Glutamatergic neuron (in vitro differentiated cells): ENCODE data around the gene KRTAP23-1. TPM values are rescaled to one million over a fixed set of nuclear protein-coding genes. Genes with fewer than 3 reads are reported as not detected.

ENCODE experiments used
- DNase-seq: peaks from one replicate; pipeline ENCODE4 v3.0.0; 2022
- H3K27ac Mint-ChIP-seq: one replicate; pipeline ENCODE4 v1.8.0; 2020; ENCODE audit warnings: mild to moderate bottlenecking, mixed read lengths, inconsistent platforms; ENCODE audit not compliant: unreplicated experiment
- H3K27me3 Mint-ChIP-seq: one replicate; pipeline ENCODE4 v1.8.0; 2020; ENCODE audit warnings: mild to moderate bottlenecking, moderate library complexity, mixed read lengths, inconsistent platforms; ENCODE audit not compliant: unreplicated experiment
- H3K36me3 Mint-ChIP-seq: one replicate; pipeline ENCODE4 v1.8.0; 2020; ENCODE audit warnings: mild to moderate bottlenecking, mixed read lengths, inconsistent platforms; ENCODE audit not compliant: unreplicated experiment
- H3K4me1 Mint-ChIP-seq: one replicate; pipeline ENCODE4 v1.8.0; 2020; ENCODE audit warnings: mild to moderate bottlenecking, low read depth, mixed read lengths, inconsistent platforms; ENCODE audit not compliant: unreplicated experiment
- H3K4me3 Mint-ChIP-seq: one replicate; pipeline ENCODE4 v1.8.0; 2020; ENCODE audit warnings: mild to moderate bottlenecking, mixed read lengths, inconsistent platforms; ENCODE audit not compliant: unreplicated experiment
- H3K9me3 Mint-ChIP-seq: one replicate; pipeline ENCODE4 v1.8.0; 2020; ENCODE audit warnings: mild to moderate bottlenecking, moderate library complexity, mixed read lengths, inconsistent platforms; ENCODE audit not compliant: unreplicated experiment
- CTCF ChIP-seq: fragments of 200-600 bp; sonication (generic); IDR thresholded peaks from one replicate; pipeline ENCODE4 v1.5.0; 2021; ENCODE audit not compliant: partially characterized antibody, unreplicated experiment
- microRNA-seq: library from miRNA; unstranded; fragments of <30 nt; microRNA quantifications from one replicate; pipeline ENCODE4, GENCODE V29; 2020; ENCODE audit not compliant: unreplicated experiment
- total RNA-seq: library from RNA; stranded (reverse); fragmentation: NEBNext Ultra II Directional; extraction: Animal tissue kit (Norgen Biotek cat#: 25700); gene quantifications from one replicate; pipeline ENCODE4 v1.2.1, GENCODE V29; 2021; ENCODE audit not compliant: unreplicated experiment

The KRTAP23-1 gene
- total RNA-seq, 1 donor from 2014 or later = not detected

GRCh38 chr21:30315701-30316100 lies 32.7 kb downstream of the KRTAP23-1 start:
- Mint-ChIP-seq H3K36me3 (no peaks in the 10 kb centered on the region), H3K4me3 (no peak overlapping the region), H3K4me1 (no peaks in the 10 kb centered on the region), H3K9me3 (no peaks in the 10 kb centered on the region), H3K27ac (no peak overlapping the region), H3K27me3 (no peaks in the 10 kb centered on the region)
- TF ChIP-seq CTCF = no peak
- no peak for DNase-seq

- Mint-ChIP-seq H3K4me3 (no peak overlapping the region), H3K36me3 (no peaks in the 10 kb centered on the region), H3K27me3 (no peaks in the 10 kb centered on the region), H3K9me3 (no peaks in the 10 kb centered on the region), H3K27ac (no peak overlapping the region), H3K4me1 (no peaks in the 10 kb centered on the region)
- no peak for TF ChIP-seq CTCF
- no peak for DNase-seq
Observed at GRCh38 chr21:30306884-30307283, 41.5 kb downstream of the KRTAP23-1 start.

GRCh38 chr21:30305136-30305535 lies 43.3 kb downstream of the KRTAP23-1 start:
- DNase-seq = no peak
- no peak overlapping the region for H3K4me3 Mint-ChIP-seq
- no peaks in the 10 kb centered on the region for H3K27me3 Mint-ChIP-seq
- no peak overlapping the region for H3K27ac Mint-ChIP-seq
- H3K36me3 Mint-ChIP-seq = no peaks in the 10 kb centered on the region
- no peak for TF ChIP-seq CTCF
- no peaks in the 10 kb centered on the region for H3K9me3 Mint-ChIP-seq
- no peaks in the 10 kb centered on the region for H3K4me1 Mint-ChIP-seq

Small RNAs within 50 kb of the gene (microRNA-seq; reads per million reads assigned to microRNA genes)
- not detected for gene MIR4327

Other genes starting within 250 kb of the KRTAP23-1 start
- not detected for gene CLDN17, start 181.8 kb downstream of the KRTAP23-1 start, total RNA-seq
- not detected for gene CLDN8, start 132.5 kb downstream of the KRTAP23-1 start, total RNA-seq
- not detected for gene KRTAP24-1, start 65.7 kb downstream of the KRTAP23-1 start, total RNA-seq
- not detected for gene KRTAP25-1, start 59.1 kb downstream of the KRTAP23-1 start, total RNA-seq
- gene KRTAP26-1, start 28.3 kb downstream of the KRTAP23-1 start, total RNA-seq = not detected
- not detected for gene KRTAP27-1, start 10.9 kb downstream of the KRTAP23-1 start, total RNA-seq
- gene KRTAP13-2, start 23.7 kb upstream of the KRTAP23-1 start, total RNA-seq = not detected
- gene KRTAP13-1, start 47.4 kb upstream of the KRTAP23-1 start, total RNA-seq = not detected
- gene KRTAP13-3, start 77.3 kb upstream of the KRTAP23-1 start, total RNA-seq = not detected
- gene KRTAP13-4, start 81.6 kb upstream of the KRTAP23-1 start, total RNA-seq = not detected
- not detected for gene KRTAP15-1, start 91.7 kb upstream of the KRTAP23-1 start, total RNA-seq
- gene KRTAP19-1, start 131.8 kb upstream of the KRTAP23-1 start, total RNA-seq = not detected
- not detected for gene KRTAP19-2, start 138.8 kb upstream of the KRTAP23-1 start, total RNA-seq
- gene KRTAP19-3, start 143.4 kb upstream of the KRTAP23-1 start, total RNA-seq = not detected
- gene KRTAP19-4, start 148.6 kb upstream of the KRTAP23-1 start, total RNA-seq = not detected
- gene KRTAP19-5, start 153.5 kb upstream of the KRTAP23-1 start, total RNA-seq = not detected
- not detected for gene KRTAP19-6, start 193.3 kb upstream of the KRTAP23-1 start, total RNA-seq
- not detected for gene KRTAP19-7, start 212.7 kb upstream of the KRTAP23-1 start, total RNA-seq
- not detected for gene KRTAP22-2, start 241.8 kb upstream of the KRTAP23-1 start, total RNA-seq
- gene KRTAP6-3, start 243.8 kb upstream of the KRTAP23-1 start, total RNA-seq = not detected